ENCODE data around the gene NUDT16L1.
A peak's percentile ranks its signal among the peaks of the same experiment; 100 is the strongest.

NUDT16L1 gene

GRCh38 chr16:4683255-4684057 is 9.9 kb upstream of the NUDT16L1 start:
- Mint-ChIP-seq H3K36me3 (ENCODE audit: low read depth) (peaks cover 17% of the 10 kb centered on the region), H3K9me3 (no peaks in the 10 kb centered on the region), H3K27me3 (ENCODE audit: low read depth) (no peaks in the 10 kb centered on the region), H3K4me3 (no peak overlapping the region), H3K27ac (peak overlapping the region; percentile 41), H3K4me1 (ENCODE audit: low read depth) (no peaks in the 10 kb centered on the region)
- DNase-seq (ENCODE audit: low spot score): no peak

- Mint-ChIP-seq H3K27ac (no peak overlapping the region), H3K9me3 (no peaks in the 10 kb centered on the region)
Measured at GRCh38 chr16:4684058-4684715, 9.2 kb upstream of the NUDT16L1 start.

GRCh38 chr16:4684763-4685162 is 8.6 kb upstream of the NUDT16L1 start:
- peaks cover 13% of the 10 kb centered on the region for H3K36me3 Mint-ChIP-seq (ENCODE audit: low read depth)
- H3K27me3 Mint-ChIP-seq (ENCODE audit: low read depth): no peaks in the 10 kb centered on the region
- no peaks in the 10 kb centered on the region for H3K9me3 Mint-ChIP-seq
- H3K27ac Mint-ChIP-seq: no peak overlapping the region
- DNase-seq (ENCODE audit: low spot score): no peak
- H3K4me3 Mint-ChIP-seq: no peak overlapping the region
- no peaks in the 10 kb centered on the region for H3K4me1 Mint-ChIP-seq (ENCODE audit: low read depth)

More at GRCh38 chr16:4684058-4684715, 9.2 kb upstream of the NUDT16L1 start:
- no peak overlapping the region for H3K4me3 Mint-ChIP-seq
- H3K36me3 Mint-ChIP-seq (ENCODE audit: low read depth): peaks cover 13% of the 10 kb centered on the region
- H3K27me3 Mint-ChIP-seq (ENCODE audit: low read depth): no peaks in the 10 kb centered on the region
- DNase-seq (ENCODE audit: low spot score): no peak
- no peaks in the 10 kb centered on the region for H3K4me1 Mint-ChIP-seq (ENCODE audit: low read depth)

GRCh38 chr16:4685292-4685691 is 8.1 kb upstream of the NUDT16L1 start:
- Mint-ChIP-seq H3K36me3 (ENCODE audit: low read depth) (peaks cover 13% of the 10 kb centered on the region), H3K9me3 (no peaks in the 10 kb centered on the region)

DNA sequence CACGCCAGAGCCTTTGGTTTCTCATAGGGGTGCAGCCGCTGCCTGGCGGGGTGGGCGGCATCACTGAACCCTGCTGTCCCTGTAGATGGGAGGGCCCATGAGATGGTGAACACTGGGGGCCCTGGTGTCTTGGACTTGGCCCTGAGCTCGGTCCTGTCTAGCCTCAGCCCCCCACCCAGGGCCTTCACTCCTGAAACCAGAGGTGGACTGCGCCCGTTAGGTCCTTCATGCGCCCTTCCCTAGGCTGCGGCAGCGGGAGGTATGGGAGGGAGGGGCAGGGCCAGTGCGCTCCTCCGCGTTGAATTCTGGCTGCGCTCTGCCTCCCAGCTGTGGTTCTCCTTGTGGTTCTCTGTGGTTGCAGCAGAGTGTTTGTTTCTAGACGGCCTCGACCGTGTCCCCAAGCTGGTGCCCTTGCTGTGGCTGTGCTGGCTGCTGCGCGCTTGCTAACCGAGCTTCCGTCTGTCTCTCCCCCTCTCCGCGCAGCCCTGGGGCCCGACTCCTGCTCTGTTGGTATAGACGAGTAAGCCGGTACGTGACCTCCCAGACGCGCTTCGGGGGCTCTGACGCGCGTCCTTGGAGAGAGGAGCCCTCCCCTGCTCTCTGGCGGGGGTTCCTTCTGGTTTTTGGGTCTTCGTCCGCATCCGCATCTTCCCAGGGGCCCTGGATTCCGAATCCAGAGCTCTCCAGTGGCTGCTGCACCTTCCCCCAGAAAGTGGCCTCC is 7.4 kb upstream of the NUDT16L1 start:
- H3K27ac Mint-ChIP-seq: no peak overlapping the region
- no peaks in the 10 kb centered on the region for H3K4me1 Mint-ChIP-seq (ENCODE audit: low read depth)
- no peak for DNase-seq (ENCODE audit: low spot score)
- peaks cover 16% of the 10 kb centered on the region for H3K36me3 Mint-ChIP-seq (ENCODE audit: low read depth)
- H3K4me3 Mint-ChIP-seq: no peak overlapping the region
- no peaks in the 10 kb centered on the region for H3K27me3 Mint-ChIP-seq (ENCODE audit: low read depth)
- H3K9me3 Mint-ChIP-seq: no peaks in the 10 kb centered on the region

More at GRCh38 chr16:4685292-4685691, 8.1 kb upstream of the NUDT16L1 start:
- Mint-ChIP-seq H3K4me1 (ENCODE audit: low read depth) (no peaks in the 10 kb centered on the region), H3K27ac (no peak overlapping the region), H3K27me3 (ENCODE audit: low read depth) (no peaks in the 10 kb centered on the region), H3K4me3 (no peak overlapping the region)
- DNase-seq (ENCODE audit: low spot score): no peak

GRCh38 chr16:4686497-4687210 is 6.7 kb upstream of the NUDT16L1 start:
- DNase-seq (ENCODE audit: low spot score): no peak
- Mint-ChIP-seq H3K9me3 (no peaks in the 10 kb centered on the region), H3K27ac (no peak overlapping the region), H3K4me1 (ENCODE audit: low read depth) (no peaks in the 10 kb centered on the region), H3K4me3 (no peak overlapping the region), H3K27me3 (ENCODE audit: low read depth) (no peaks in the 10 kb centered on the region), H3K36me3 (ENCODE audit: low read depth) (peaks cover 15% of the 10 kb centered on the region)

- DNase-seq (ENCODE audit: low spot score): no peak
- no peak overlapping the region for H3K27ac Mint-ChIP-seq
- no peaks in the 10 kb centered on the region for H3K9me3 Mint-ChIP-seq
- H3K4me1 Mint-ChIP-seq (ENCODE audit: low read depth): no peaks in the 10 kb centered on the region
- H3K27me3 Mint-ChIP-seq (ENCODE audit: low read depth): no peaks in the 10 kb centered on the region
- peaks cover 14% of the 10 kb centered on the region for H3K36me3 Mint-ChIP-seq (ENCODE audit: low read depth)
- H3K4me3 Mint-ChIP-seq: no peak overlapping the region
Measured at GRCh38 chr16:4687416-4687815, 5.9 kb upstream of the NUDT16L1 start.

- H3K36me3 Mint-ChIP-seq (ENCODE audit: low read depth): peaks cover 14% of the 10 kb centered on the region
- no peak overlapping the region for H3K4me3 Mint-ChIP-seq
- no peaks in the 10 kb centered on the region for H3K27me3 Mint-ChIP-seq (ENCODE audit: low read depth)
- DNase-seq (ENCODE audit: low spot score): no peak
- H3K9me3 Mint-ChIP-seq: no peaks in the 10 kb centered on the region
- no peaks in the 10 kb centered on the region for H3K4me1 Mint-ChIP-seq (ENCODE audit: low read depth)
- H3K27ac Mint-ChIP-seq: no peak overlapping the region
Measured at GRCh38 chr16:4687946-4688673, 5.3 kb upstream of the NUDT16L1 start.

DNA sequence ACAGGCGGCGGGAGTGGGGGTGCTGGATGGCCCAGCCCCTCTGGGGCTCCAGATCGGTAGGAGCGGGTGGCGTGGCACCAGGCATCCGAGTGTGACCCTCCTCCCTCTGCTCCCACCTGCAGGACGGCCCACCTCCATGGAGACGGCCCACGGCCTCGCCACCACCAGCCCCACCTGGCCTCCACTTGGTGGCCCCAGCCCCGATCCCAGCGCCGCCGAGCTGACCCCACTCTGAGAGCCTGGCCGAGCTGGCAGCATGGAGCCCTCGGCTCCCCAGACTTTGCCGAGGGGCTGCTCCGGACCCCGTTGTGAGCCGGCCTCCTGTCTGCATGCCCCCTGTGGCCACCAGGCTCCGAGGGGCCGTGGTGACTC is 4.7 kb upstream of the NUDT16L1 start:
- Mint-ChIP-seq H3K4me3 (no peak overlapping the region), H3K9me3 (no peaks in the 10 kb centered on the region), H3K27me3 (ENCODE audit: low read depth) (no peaks in the 10 kb centered on the region), H3K27ac (no peak overlapping the region), H3K4me1 (ENCODE audit: low read depth) (no peaks in the 10 kb centered on the region), H3K36me3 (ENCODE audit: low read depth) (peaks cover 12% of the 10 kb centered on the region)
- DNase-seq (ENCODE audit: low spot score): no peak

DNA sequence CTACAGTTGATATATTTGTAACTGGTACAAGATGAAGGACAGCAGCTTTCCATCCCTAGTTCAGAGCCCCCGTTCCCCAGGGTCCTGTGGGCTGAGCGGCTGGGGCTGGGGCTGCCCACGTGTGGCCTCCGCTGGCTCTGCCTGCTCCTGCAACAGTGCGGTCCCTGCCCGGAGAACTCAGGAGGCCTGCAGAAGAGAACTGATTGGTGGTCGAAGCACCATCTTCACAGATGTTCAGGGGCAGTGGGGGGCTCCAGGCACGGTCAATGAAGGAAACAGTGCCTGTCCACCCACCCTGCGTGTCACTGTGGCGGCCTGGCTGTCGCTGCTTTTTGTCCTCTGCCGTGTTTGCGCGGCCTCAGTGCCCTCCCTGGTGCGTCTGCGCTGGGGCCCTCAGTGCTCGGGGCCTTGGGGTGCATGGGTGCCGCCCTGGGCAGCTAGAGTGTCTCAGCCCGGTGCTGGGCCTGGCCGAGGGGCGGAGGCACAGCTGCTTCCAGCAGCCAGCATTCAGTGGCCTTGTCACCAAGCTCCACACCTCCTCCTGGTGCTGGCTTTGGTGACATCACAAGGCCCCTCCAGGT is 4.2 kb upstream of the NUDT16L1 start:
- no peak for DNase-seq (ENCODE audit: low spot score)
- Mint-ChIP-seq H3K27me3 (ENCODE audit: low read depth) (no peaks in the 10 kb centered on the region), H3K9me3 (no peaks in the 10 kb centered on the region), H3K4me1 (ENCODE audit: low read depth) (no peaks in the 10 kb centered on the region), H3K36me3 (ENCODE audit: low read depth) (peaks cover 12% of the 10 kb centered on the region), H3K4me3 (no peak overlapping the region), H3K27ac (no peak overlapping the region)

- no peaks in the 10 kb centered on the region for H3K4me1 Mint-ChIP-seq (ENCODE audit: low read depth)
- H3K27me3 Mint-ChIP-seq (ENCODE audit: low read depth): no peaks in the 10 kb centered on the region
- H3K36me3 Mint-ChIP-seq (ENCODE audit: low read depth): peaks cover 11% of the 10 kb centered on the region
- no peaks in the 10 kb centered on the region for H3K9me3 Mint-ChIP-seq
- DNase-seq (ENCODE audit: low spot score): no peak
- H3K27ac Mint-ChIP-seq: no peak overlapping the region
- no peak overlapping the region for H3K4me3 Mint-ChIP-seq
Measured at GRCh38 chr16:4689864-4690704, 3.3 kb upstream of the NUDT16L1 start.

DNA sequence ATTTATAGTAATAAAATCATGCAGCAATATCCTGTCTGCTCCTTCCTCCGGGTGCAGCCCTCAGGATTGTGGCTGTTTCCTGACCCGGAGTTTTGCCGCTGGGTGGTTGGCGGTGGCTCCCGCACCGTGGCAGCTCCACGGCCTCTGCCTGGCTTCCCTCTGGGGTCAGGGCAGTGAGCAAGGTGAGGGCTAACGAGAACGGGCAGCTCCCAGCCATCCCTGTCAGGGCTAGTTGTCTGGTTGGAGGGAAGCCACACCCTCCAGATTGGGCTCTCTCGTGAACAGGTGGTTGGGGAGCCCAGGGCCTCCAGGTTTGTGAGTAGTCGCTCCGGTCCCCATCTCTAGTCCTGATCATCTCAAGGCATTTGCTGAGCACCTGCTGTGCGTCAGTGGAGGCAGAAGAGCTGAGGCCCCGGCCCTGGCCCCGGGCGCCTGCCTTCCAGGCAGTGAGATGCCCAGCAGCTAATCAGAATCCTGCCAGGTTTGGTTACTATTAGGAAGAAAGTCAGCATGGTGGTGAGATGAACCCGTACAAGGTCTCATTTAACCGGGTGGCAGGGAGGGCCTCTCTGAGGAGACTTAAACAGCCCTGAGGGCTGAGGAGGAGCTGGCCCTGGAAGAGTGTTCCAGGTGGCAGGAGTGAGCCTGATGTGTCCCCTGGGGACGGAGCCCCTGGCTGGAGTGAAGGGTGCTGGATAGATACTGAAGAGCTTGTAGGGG is 2.3 kb upstream of the NUDT16L1 start:
- no peak for DNase-seq (ENCODE audit: low spot score)
- H3K4me1 Mint-ChIP-seq (ENCODE audit: low read depth): no peaks in the 10 kb centered on the region
- H3K27ac Mint-ChIP-seq: peak overlapping the region; percentile 62
- no peaks in the 10 kb centered on the region for H3K27me3 Mint-ChIP-seq (ENCODE audit: low read depth)
- peak overlapping the region; percentile 60 for H3K4me3 Mint-ChIP-seq
- H3K36me3 Mint-ChIP-seq (ENCODE audit: low read depth): peaks cover 14% of the 10 kb centered on the region
- H3K9me3 Mint-ChIP-seq: no peaks in the 10 kb centered on the region

Data from T-helper 2 cell treated with Interferon-gamma antibody and Interleukin-4, amounts not matched to agents 5 μg/mL and 100 μg/mL, for 36 hours (primary cell).